Type B pancreatic cell (in vitro differentiated cells): ENCODE measurements around the gene CST2. TPM values are rescaled to one million over a fixed set of nuclear protein-coding genes. Genes with fewer than 3 reads are reported as not detected.

Experiments
- DNase-seq: peaks from one replicate; pipeline ENCODE4 v3.0.0; 2021; ENCODE audit warnings: mixed read lengths; ENCODE audit not compliant: unreplicated experiment; ENCODE audit errors: extremely low spot score
- H3K27ac Mint-ChIP-seq: 2 replicates; pipeline ENCODE4 v1.8.0; 2021; ENCODE audit warnings: mild to moderate bottlenecking, mixed read lengths
- H3K27me3 Mint-ChIP-seq: 2 replicates; pipeline ENCODE4 v1.8.0; 2021; ENCODE audit warnings: mixed read lengths
- H3K36me3 Mint-ChIP-seq: 2 replicates; pipeline ENCODE4 v1.8.0; 2021; ENCODE audit warnings: mixed read lengths
- H3K4me1 Mint-ChIP-seq: one replicate; pipeline ENCODE4 v1.8.0; 2021; ENCODE audit warnings: mixed read lengths; ENCODE audit not compliant: unreplicated experiment
- H3K4me3 Mint-ChIP-seq: 2 replicates; pipeline ENCODE4 v1.8.0; 2021; ENCODE audit warnings: mild to moderate bottlenecking, mixed read lengths
- H3K9me3 Mint-ChIP-seq: 2 replicates; pipeline ENCODE4 v1.8.0; 2021; ENCODE audit warnings: mixed read lengths
- long read RNA-seq: library from polyadenylated mRNA; unstranded; transcript quantifications from one replicate; pipeline ENCODE4 v2.0.0, GENCODE V29; 2020
- total RNA-seq: library from RNA; stranded (reverse); gene quantifications from 2 replicates; pipeline ENCODE4 v1.2.1, GENCODE V29; 2021; ENCODE audit warnings: low replicate concordance
- TF ChIP-seq, protein P1 (sequence below): fragments of 200-600 bp; sonication (generic); conservative IDR thresholded peaks from 2 replicates; pipeline ENCODE4 v1.5.0; 2021; ENCODE audit warnings: antibody characterized with exemption, mild to moderate bottlenecking

The CST2 gene, protein sequence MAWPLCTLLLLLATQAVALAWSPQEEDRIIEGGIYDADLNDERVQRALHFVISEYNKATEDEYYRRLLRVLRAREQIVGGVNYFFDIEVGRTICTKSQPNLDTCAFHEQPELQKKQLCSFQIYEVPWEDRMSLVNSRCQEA
- 2.6 and 8.5 TPM in 2 replicates for total RNA-seq
- long read RNA-seq, partial matches to known transcripts, result 0 of 1 reads
- long read RNA-seq, other reads (novel, unspliced or antisense), result 0 of 1 reads

DNA sequence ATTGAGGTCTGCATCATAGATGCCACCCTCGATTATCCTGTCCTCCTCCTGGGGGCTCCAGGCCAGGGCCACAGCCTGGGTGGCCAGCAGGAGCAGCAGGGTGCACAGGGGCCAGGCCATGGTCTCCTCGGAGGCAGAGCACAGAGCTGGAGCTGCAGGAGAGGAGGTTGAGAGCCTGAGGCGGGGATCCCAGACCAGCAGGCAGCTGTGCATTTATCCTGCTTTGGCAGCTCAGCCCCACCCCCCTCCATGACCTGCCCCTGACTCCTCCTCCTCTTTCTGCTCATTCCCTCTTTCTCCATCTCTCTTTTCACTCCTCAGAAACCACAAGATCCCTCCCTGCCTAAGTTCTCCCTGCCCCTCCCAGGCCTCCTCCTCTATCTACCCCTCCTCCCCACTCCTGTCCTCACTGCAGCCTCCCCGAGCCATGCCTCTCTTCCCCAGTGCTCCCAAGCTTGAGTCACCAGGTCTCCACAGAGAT is at the start of gene CST2:
CST2 (minus strand) TSS at position 189 of the 481 bp plus-strand sequence; CDS start at position 120, 69 bp downstream.
- TF ChIP-seq, protein P1, sequence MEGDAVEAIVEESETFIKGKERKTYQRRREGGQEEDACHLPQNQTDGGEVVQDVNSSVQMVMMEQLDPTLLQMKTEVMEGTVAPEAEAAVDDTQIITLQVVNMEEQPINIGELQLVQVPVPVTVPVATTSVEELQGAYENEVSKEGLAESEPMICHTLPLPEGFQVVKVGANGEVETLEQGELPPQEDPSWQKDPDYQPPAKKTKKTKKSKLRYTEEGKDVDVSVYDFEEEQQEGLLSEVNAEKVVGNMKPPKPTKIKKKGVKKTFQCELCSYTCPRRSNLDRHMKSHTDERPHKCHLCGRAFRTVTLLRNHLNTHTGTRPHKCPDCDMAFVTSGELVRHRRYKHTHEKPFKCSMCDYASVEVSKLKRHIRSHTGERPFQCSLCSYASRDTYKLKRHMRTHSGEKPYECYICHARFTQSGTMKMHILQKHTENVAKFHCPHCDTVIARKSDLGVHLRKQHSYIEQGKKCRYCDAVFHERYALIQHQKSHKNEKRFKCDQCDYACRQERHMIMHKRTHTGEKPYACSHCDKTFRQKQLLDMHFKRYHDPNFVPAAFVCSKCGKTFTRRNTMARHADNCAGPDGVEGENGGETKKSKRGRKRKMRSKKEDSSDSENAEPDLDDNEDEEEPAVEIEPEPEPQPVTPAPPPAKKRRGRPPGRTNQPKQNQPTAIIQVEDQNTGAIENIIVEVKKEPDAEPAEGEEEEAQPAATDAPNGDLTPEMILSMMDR, result no peak
- H3K9me3 Mint-ChIP-seq, result no peaks in the 10 kb centered on the region
- no peak within 1 kb of the TSS for H3K27ac Mint-ChIP-seq
- no peak within 1 kb of the TSS for H3K4me3 Mint-ChIP-seq
- H3K36me3 Mint-ChIP-seq, result no peaks in the 10 kb centered on the region
- no peak for DNase-seq
- peaks cover 8% of the 10 kb centered on the region for H3K4me1 Mint-ChIP-seq
- peaks cover 13% of the 10 kb centered on the region for H3K27me3 Mint-ChIP-seq

DNA sequence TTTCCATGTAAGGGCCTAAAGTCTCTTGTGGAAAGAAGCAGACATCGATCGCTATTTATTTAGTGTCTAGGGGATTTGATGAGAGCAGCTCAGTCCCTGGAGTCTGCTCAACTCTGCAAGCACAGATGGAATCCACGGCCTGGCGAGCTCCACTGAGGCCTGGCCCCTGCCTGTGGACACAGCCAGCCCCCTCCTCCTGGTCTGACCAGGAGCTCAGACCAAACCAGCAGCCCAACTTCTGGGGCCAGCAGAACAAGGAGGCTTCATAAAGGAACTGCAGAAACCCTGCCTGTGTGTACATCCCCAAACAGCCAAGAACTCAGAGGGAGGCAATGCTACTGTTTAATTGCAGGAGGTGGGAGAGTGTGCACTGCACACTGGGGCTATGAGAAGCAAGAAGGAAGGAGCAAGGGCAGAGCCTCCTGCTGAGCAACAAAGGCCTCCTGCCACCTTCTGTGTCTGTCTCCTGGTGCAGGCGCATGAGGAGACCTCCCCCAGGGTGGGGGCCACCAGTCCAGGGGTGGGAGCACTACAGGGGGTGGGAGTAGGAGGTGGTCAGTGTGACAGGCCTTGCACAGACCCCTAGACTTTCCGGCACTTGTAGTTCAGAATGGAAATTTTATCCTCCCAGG is 49.2 kb upstream of the CST2 start:
- Mint-ChIP-seq H3K9me3 (no peaks in the 10 kb centered on the region), H3K4me3 (no peak overlapping the region), H3K36me3 (no peaks in the 10 kb centered on the region), H3K27me3 (no peaks in the 10 kb centered on the region), H3K27ac (no peak overlapping the region), H3K4me1 (peaks cover 6% of the 10 kb centered on the region)
- DNase-seq, result no peak
- TF ChIP-seq, protein P1, result no peak

DNA sequence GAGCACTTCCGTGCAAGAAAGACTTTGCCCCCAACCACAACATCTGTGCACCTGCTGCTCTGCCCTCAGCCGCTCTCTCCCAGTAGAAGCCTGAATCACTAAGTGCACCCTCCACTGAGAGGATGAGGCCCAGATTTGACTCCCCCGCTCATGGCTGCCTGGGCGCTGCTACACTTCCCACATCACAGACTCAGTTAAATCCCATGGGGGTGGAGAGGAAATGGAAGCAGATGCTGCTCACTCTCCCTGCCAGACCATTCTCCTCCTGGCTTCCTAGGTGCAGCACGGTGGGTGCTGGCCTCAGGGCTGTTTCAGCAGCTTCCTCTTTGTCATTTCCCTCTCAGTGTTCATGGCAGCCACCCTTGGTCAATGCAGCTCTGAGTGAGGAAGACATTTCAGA is 48.2 kb upstream of the CST2 start:
- H3K4me3 Mint-ChIP-seq, result no peak overlapping the region
- TF ChIP-seq, protein P1, result no peak
- H3K4me1 Mint-ChIP-seq, result no peaks in the 10 kb centered on the region
- H3K27me3 Mint-ChIP-seq, result peaks cover 5% of the 10 kb centered on the region
- no peaks in the 10 kb centered on the region for H3K9me3 Mint-ChIP-seq
- no peak for DNase-seq
- no peaks in the 10 kb centered on the region for H3K36me3 Mint-ChIP-seq
- H3K27ac Mint-ChIP-seq, result no peak overlapping the region

DNA sequence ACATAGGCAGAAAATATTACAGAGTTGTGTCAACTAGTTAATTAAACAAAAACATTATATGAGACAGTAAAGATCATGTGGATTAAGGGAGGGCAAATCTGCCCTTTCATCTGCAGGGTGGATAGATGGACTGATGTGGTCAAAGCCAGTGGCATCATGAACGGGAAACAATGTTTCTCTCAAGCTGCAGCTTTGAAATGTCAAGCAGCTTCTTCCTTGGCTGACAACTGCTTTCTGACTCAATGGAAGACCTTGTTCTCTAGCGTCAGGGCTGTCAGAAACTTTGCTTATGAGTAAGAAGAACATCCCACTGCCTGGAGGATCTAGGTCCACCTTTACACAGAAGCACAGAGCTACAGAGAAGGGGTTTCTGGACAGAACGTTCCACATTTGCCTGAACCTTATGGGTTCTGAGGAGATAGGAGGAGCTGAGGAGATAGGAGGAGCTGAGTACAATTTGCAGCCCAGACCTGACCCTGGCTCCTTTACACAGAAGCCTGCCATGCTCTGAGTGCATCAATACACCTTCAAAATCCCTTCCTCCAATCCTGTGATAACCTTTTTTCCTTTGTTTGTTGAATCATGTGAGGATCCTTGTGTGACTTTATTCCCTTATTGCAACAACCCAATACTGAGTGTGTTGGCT is 47.0 kb upstream of the CST2 start:
- TF ChIP-seq, protein P1, result no peak
- Mint-ChIP-seq H3K27me3 (peaks cover 15% of the 10 kb centered on the region), H3K9me3 (no peaks in the 10 kb centered on the region), H3K36me3 (no peaks in the 10 kb centered on the region), H3K4me1 (no peaks in the 10 kb centered on the region), H3K27ac (no peak overlapping the region), H3K4me3 (no peak overlapping the region)
- no peak for DNase-seq

DNA sequence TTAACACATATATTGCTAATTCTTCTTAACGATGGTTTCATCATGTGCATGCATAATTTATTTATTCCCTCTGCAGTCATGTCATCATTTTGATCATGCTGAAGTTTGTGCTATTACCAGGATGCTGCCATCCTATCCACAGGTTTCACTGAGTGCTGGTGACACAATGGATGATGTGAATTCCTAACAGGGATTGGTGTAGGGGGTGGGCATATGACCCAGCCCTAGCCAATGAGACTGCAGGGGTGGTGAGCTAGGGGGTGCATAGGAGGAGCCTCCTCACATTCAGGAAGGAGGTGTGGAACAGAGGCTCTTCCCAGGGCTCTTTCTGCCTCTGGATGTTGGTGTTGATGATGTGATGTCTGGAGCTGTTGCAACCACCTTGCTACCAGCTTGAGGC is 45.5 kb upstream of the CST2 start:
- H3K36me3 Mint-ChIP-seq, result no peaks in the 10 kb centered on the region
- no peak overlapping the region for H3K27ac Mint-ChIP-seq
- H3K4me3 Mint-ChIP-seq, result no peak overlapping the region
- peaks cover 25% of the 10 kb centered on the region for H3K27me3 Mint-ChIP-seq
- no peak for DNase-seq
- no peaks in the 10 kb centered on the region for H3K9me3 Mint-ChIP-seq
- TF ChIP-seq, protein P1, result no peak
- no peaks in the 10 kb centered on the region for H3K4me1 Mint-ChIP-seq
